SK-N-SH (cell line): Measurements from ENCODE around the gene ROS1. TPM values are rescaled to one million over a fixed set of nuclear protein-coding genes. Genes with fewer than 3 reads are reported as not detected.

Experiments used
- CTCF ChIA-PET: fragments of 300-600, 350-600 bp; formaldehyde crosslinking; extraction: SDS; loops from one replicate; lab custom pipeline; 2021; lab: Yijun Ruan, JAX
- POLR2A ChIA-PET: fragments of 350-600 bp; sonication (Branson Sonifier 250); formaldehyde crosslinking; extraction: SDS; loops from one replicate; lab custom pipeline; 2020; ENCODE audit warnings: antibody characterized with exemption, inconsistent platforms; lab: Yijun Ruan, JAX
- DNase-seq: peaks from one replicate; pipeline ENCODE4 v3.0.0; 2012
- H2AFZ ChIP-seq: fragments of 200-600 bp; sonication (generic); 2 replicates; pipeline ENCODE4 v1.8.1; 2016; ENCODE audit warnings: antibody characterized with exemption, mild to moderate bottlenecking, low read depth
- H3F3A ChIP-seq: fragments of 200-600 bp; sonication (generic); replicated peaks from 2 replicates; pipeline ENCODE3; 2016; ENCODE audit warnings: antibody characterized with exemption, mild to moderate bottlenecking; ENCODE audit not compliant: insufficient read depth
- H3K27ac ChIP-seq, 2 experiments: fragments of 200-500 bp in 1 of 2; fragments of 200-600 bp in 1 of 2; sonication (Bioruptor generic) in 1 of 2; sonication (generic), shearing (Covaris generic) in 1 of 2; 2 replicates each; pipeline versions ENCODE4 v1.5.1 to v1.6.1; 2014 to 2016; ENCODE audit warnings: low read depth in 2 of 2, inconsistent platforms in 1 of 2, low read length in 1 of 2, mild to moderate bottlenecking in 1 of 2, mixed read lengths in 1 of 2
- H3K27me3 ChIP-seq: fragments of 200-600 bp; sonication (generic), shearing (Covaris generic); 2 replicates; pipeline ENCODE4 v1.6.1; 2016; ENCODE audit warnings: mixed run types; ENCODE audit not compliant: insufficient read depth
- H3K36me3 ChIP-seq, 2 experiments: fragments of 200-500 bp in 1 of 2; fragments of 200-600 bp in 1 of 2; sonication (Bioruptor generic) in 1 of 2; sonication (generic) in 1 of 2; replicated peaks in 1 of 2; 2 replicates each; pipeline versions ENCODE3 to v1.5.1; 2014 to 2016; ENCODE audit warnings: low read length in 1 of 2, mild to moderate bottlenecking in 1 of 2; ENCODE audit not compliant: insufficient read depth in 2 of 2, control insufficient read depth in 1 of 2
- H3K4me1 ChIP-seq, 2 experiments: fragments of 200-500 bp in 1 of 2; fragments of 200-600 bp in 1 of 2; sonication (Bioruptor generic) in 1 of 2; sonication (generic), shearing (Covaris generic) in 1 of 2; 2 replicates each; pipeline versions ENCODE4 v1.5.1 to v1.6.1; 2014 to 2016; ENCODE audit warnings: low read depth in 1 of 2, low read length in 1 of 2, mixed run types in 1 of 2; ENCODE audit not compliant: insufficient read depth in 2 of 2, control insufficient read depth in 1 of 2
- H3K4me2 ChIP-seq: fragments of 200-600 bp; sonication (generic), shearing (Covaris generic); 2 replicates; pipeline ENCODE4 v1.6.1; 2017; ENCODE audit warnings: mixed run types
- H3K4me3 ChIP-seq, 2 experiments: fragments of 200-500 bp in 1 of 2; fragments of 200-600 bp in 1 of 2; sonication (Bioruptor generic) in 1 of 2; sonication (generic), shearing (Covaris generic) in 1 of 2; 2 replicates each; pipeline versions ENCODE4 v1.5.1 to v1.8.1; 2014 to 2016; ENCODE audit warnings: low read depth in 2 of 2, inconsistent platforms in 1 of 2, low read length in 1 of 2, mild to moderate bottlenecking in 1 of 2, mixed read lengths in 1 of 2, moderate library complexity in 1 of 2
- H3K79me2 ChIP-seq: fragments of 200-600 bp; sonication (generic); 2 replicates; pipeline ENCODE4 v1.8.1; 2017; ENCODE audit warnings: mild to moderate bottlenecking; ENCODE audit not compliant: insufficient read depth
- H3K9ac ChIP-seq: fragments of 200-600 bp; sonication (generic); 2 replicates; pipeline ENCODE4 v1.6.1; 2017; ENCODE audit warnings: mixed run types
- H3K9me2 ChIP-seq: fragments of 200-600 bp; sonication (generic); 2 replicates; pipeline ENCODE4 v1.6.1; 2017; ENCODE audit warnings: mixed run types
- H3K9me3 ChIP-seq: fragments of 200-600 bp; sonication (generic); 2 replicates; pipeline ENCODE4 v1.6.1; 2017; ENCODE audit warnings: mixed run types, mild to moderate bottlenecking, moderate library complexity
- H4K20me1 ChIP-seq: fragments of 200-600 bp; sonication (generic); 2 replicates; pipeline ENCODE4 v1.6.1; 2017; ENCODE audit warnings: mild to moderate bottlenecking, mixed run types; ENCODE audit not compliant: insufficient read depth
- CHD2 ChIP-seq: fragments of 150-350 bp; IDR thresholded peaks from 2 replicates; pipeline ENCODE4 v1.6.1; 2018; ENCODE audit warnings: low read length; ENCODE audit not compliant: partially characterized antibody
- EZH2phosphoT487 ChIP-seq: fragments of 200-600 bp; sonication (generic); IDR thresholded peaks from 2 replicates; pipeline ENCODE4 v1.6.1; 2017; ENCODE audit warnings: low read depth, mixed run types, mild to moderate bottlenecking, antibody characterized with exemption, moderate library complexity, borderline replicate concordance
- FOSL2 ChIP-seq: IDR thresholded peaks from 2 replicates; pipeline ENCODE4 v1.4.0; 2012; ENCODE audit warnings: low read depth, mild to moderate bottlenecking, moderate library complexity, borderline replicate concordance
- GABPA ChIP-seq: IDR thresholded peaks from 2 replicates; pipeline ENCODE4 v1.4.0; 2012; ENCODE audit warnings: low read depth, mild to moderate bottlenecking
- GATA2 ChIP-seq: sonication (generic); formaldehyde crosslinking; IDR thresholded peaks from 2 replicates; pipeline ENCODE4 v1.5.0; 2020; ENCODE audit warnings: mild to moderate bottlenecking, missing genetic modification reagents
- IRF3 ChIP-seq: fragments of 150-350 bp; IDR thresholded peaks from 2 replicates; pipeline ENCODE4 v1.6.1; 2016; ENCODE audit warnings: mild to moderate bottlenecking, low read depth, low read length
- MEF2A ChIP-seq: IDR thresholded peaks from 2 replicates; pipeline ENCODE4 v1.4.0; 2012; ENCODE audit warnings: low read depth, borderline replicate concordance
- MXI1 ChIP-seq: IDR thresholded peaks from 2 replicates; pipeline ENCODE4 v1.6.1; 2012; ENCODE audit warnings: mild to moderate bottlenecking, low read depth, low read length, improper control_type of control experiment
- RAD21 ChIP-seq: IDR thresholded peaks from 2 replicates; pipeline ENCODE4 v1.6.1; 2012; ENCODE audit warnings: mild to moderate bottlenecking, low read length
- RCOR1 ChIP-seq: fragments of 150-350 bp; IDR thresholded peaks from 2 replicates; pipeline ENCODE4 v1.6.1; 2017; ENCODE audit warnings: antibody characterized with exemption, low read length
- RXRA ChIP-seq: IDR thresholded peaks from 2 replicates; pipeline ENCODE4 v1.4.0; 2012; ENCODE audit warnings: low read depth, mild to moderate bottlenecking, borderline replicate concordance
- TEAD4 ChIP-seq: IDR thresholded peaks from 2 replicates; pipeline ENCODE4 v1.4.0; 2012; ENCODE audit warnings: mild to moderate bottlenecking, borderline replicate concordance; ENCODE audit not compliant: insufficient read depth
- USF2 ChIP-seq: fragments of 150-350 bp; IDR thresholded peaks from 2 replicates; pipeline ENCODE4 v1.6.1; 2017; ENCODE audit warnings: antibody characterized with exemption, low read length, low read depth, borderline replicate concordance
- YY1 ChIP-seq: IDR thresholded peaks from 2 replicates; pipeline ENCODE4 v1.4.0; 2012; ENCODE audit warnings: low read depth, mild to moderate bottlenecking
- WGBS: methylation state at CpG from one replicate; pipeline ENCODE4 v1.1.6; 2017; ENCODE audit warnings: low lambda C conversion rate; 5-methylcytosine and 5-hydroxymethylcytosine counted together
- polyA plus RNA-seq, 3 experiments: library from polyadenylated mRNA; depleted of rRNA; stranded (reverse); fragments of >200 nt; gene quantifications; 2 replicates each; pipeline ENCODE4 v1.2.3, GENCODE V29; 2012
- TF ChIP-seq, protein P1 (sequence below): fragments of 200-600 bp; sonication (generic); IDR thresholded peaks from 2 replicates; pipeline ENCODE4 v1.6.1; 2017; ENCODE audit warnings: antibody characterized with exemption, mild to moderate bottlenecking, moderate library complexity
- TF ChIP-seq, protein P2 (sequence below): IDR thresholded peaks from 2 replicates; pipeline ENCODE4 v1.4.0; 2012; ENCODE audit warnings: low read depth

ROS1 gene
- polyA plus RNA-seq, 1 of the 3 experiments (the other 2 are of a cell fraction) = 1.8 TPM

GRCh38 chr6:117309069-117309468, 116.7 kb downstream of the ROS1 start:
- DNase-seq = no peak
- POLR2A ChIA-PET = no interaction called here
- 7% methylated on average over 3 of the region's 3 CpGs for WGBS
- H3K9ac ChIP-seq = no peak overlapping the region
- TF ChIP-seq IRF3 = no peak
- TF ChIP-seq FOSL2 = no peak
- no peak for TF ChIP-seq RXRA
- no peak for TF ChIP-seq TEAD4
- no peak for TF ChIP-seq EZH2phosphoT487
- TF ChIP-seq USF2 = no peak
- TF ChIP-seq GABPA = no peak
- TF ChIP-seq MXI1 = no peak
- TF ChIP-seq MEF2A = no peak
- no peak for TF ChIP-seq RCOR1
- TF ChIP-seq, all 33 proteins: peak for 0
- Histone ChIP-seq H3K27ac (no peak overlapping the region), H3K4me3 (no peak overlapping the region), H3K4me1 (no peaks in the 10 kb centered on the region), H3K79me2 (no peaks in the 10 kb centered on the region), H3K36me3 (no peaks in the 10 kb centered on the region), H3K9me2 (no peaks in the 10 kb centered on the region), H2AFZ (no peak overlapping the region), H3F3A (no peaks in the 10 kb centered on the region), H4K20me1 (no peaks in the 10 kb centered on the region), H3K27me3 (no peaks in the 10 kb centered on the region), H3K9me3 (no peaks in the 10 kb centered on the region), H3K4me2 (no peak overlapping the region)
- CTCF ChIA-PET = no interaction called here

DNA sequence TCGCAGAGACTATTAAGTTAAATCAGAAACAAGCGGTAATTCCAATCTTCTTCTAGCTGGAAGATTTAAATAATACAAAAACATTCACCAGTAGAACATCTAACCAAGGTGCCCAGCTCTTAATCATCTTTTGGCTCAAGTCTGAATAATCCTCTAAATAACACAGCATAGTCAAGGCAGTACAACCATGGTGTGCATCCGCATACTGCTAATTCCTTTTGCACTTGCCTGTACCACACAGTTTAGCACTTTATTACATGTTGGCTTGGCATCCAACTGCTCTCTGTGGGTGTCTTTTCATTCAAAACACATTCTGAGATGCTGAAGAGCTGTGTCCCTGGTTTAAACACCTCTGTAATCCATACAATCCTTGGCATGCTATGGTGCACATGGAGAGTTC, 118.1 kb downstream of the ROS1 start:
- H3K36me3 ChIP-seq = no peaks in the 10 kb centered on the region
- no peaks in the 10 kb centered on the region for H4K20me1 ChIP-seq
- H3K9me2 ChIP-seq = no peaks in the 10 kb centered on the region
- no peak overlapping the region for H3K9ac ChIP-seq
- no peak overlapping the region for H3K4me3 ChIP-seq
- no peak overlapping the region for H3K4me2 ChIP-seq
- ChIA-PET CTCF (no interaction called here), POLR2A (no interaction called here)
- TF ChIP-seq, protein P1, sequence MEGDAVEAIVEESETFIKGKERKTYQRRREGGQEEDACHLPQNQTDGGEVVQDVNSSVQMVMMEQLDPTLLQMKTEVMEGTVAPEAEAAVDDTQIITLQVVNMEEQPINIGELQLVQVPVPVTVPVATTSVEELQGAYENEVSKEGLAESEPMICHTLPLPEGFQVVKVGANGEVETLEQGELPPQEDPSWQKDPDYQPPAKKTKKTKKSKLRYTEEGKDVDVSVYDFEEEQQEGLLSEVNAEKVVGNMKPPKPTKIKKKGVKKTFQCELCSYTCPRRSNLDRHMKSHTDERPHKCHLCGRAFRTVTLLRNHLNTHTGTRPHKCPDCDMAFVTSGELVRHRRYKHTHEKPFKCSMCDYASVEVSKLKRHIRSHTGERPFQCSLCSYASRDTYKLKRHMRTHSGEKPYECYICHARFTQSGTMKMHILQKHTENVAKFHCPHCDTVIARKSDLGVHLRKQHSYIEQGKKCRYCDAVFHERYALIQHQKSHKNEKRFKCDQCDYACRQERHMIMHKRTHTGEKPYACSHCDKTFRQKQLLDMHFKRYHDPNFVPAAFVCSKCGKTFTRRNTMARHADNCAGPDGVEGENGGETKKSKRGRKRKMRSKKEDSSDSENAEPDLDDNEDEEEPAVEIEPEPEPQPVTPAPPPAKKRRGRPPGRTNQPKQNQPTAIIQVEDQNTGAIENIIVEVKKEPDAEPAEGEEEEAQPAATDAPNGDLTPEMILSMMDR = no peak
- TF ChIP-seq, protein P2, sequence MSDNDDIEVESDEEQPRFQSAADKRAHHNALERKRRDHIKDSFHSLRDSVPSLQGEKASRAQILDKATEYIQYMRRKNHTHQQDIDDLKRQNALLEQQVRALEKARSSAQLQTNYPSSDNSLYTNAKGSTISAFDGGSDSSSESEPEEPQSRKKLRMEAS = no peak
- TF ChIP-seq USF2 = no peak
- TF ChIP-seq RAD21 = no peak
- TF ChIP-seq YY1 = no peak
- TF ChIP-seq GATA2 (CRISPR knock-in tag) = no peak
- no peak for TF ChIP-seq CHD2
- WGBS = 17% methylated on average over 3 of the region's 3 CpGs
- no peak for DNase-seq
- no peaks in the 10 kb centered on the region for H3K79me2 ChIP-seq
- no peaks in the 10 kb centered on the region for H3F3A ChIP-seq
- no peaks in the 10 kb centered on the region for H3K27me3 ChIP-seq
- no peaks in the 10 kb centered on the region for H3K9me3 ChIP-seq
- H3K4me1 ChIP-seq = no peaks in the 10 kb centered on the region
- no peak overlapping the region for H2AFZ ChIP-seq
- H3K27ac ChIP-seq = no peak overlapping the region
